ENCODE measurements around the gene SETD1B. TPM values are rescaled to one million over a fixed set of nuclear protein-coding genes. Genes with fewer than 3 reads are reported as not detected.
A peak's percentile ranks its signal among the peaks of the same experiment; 100 is the strongest.

Gene SETD1B
- total RNA-seq, 1 donor from 2014 or later, result 2.4 TPM

- DNase-seq (ENCODE audit: low spot score in 2 of 2), result no peak
- FAIRE-seq, result no peak
Observed at GRCh38 chr12:121806546-121807423, 3.0 kb downstream of the SETD1B start.

- DNase-seq (ENCODE audit: low spot score in 2 of 2) (no peak), FAIRE-seq (no peak)
Observed at GRCh38 chr12:121807642-121808347, 4.0 kb downstream of the SETD1B start.

GRCh38 chr12:121808623-121809022, 4.8 kb downstream of the SETD1B start:
- DNase-seq (ENCODE audit: low spot score in 2 of 2) (no peak), FAIRE-seq (no peak)

GRCh38 chr12:121809712-121810116, 5.9 kb downstream of the SETD1B start:
- DNase-seq (ENCODE audit: low spot score in 2 of 2) (no peak), FAIRE-seq (no peak)

GRCh38 chr12:121810234-121810817, 6.5 kb downstream of the SETD1B start:
- DNase-seq (ENCODE audit: low spot score in 2 of 2) (no peak), FAIRE-seq (no peak)

GRCh38 chr12:121810833-121811433, 7.1 kb downstream of the SETD1B start:
- no peak for DNase-seq (ENCODE audit: low spot score in 2 of 2)
- no peak for FAIRE-seq

- DNase-seq (ENCODE audit: low spot score in 2 of 2), result peak; percentile 93 to 96
- no peak for FAIRE-seq
Observed at GRCh38 chr12:121811434-121812319, 7.9 kb downstream of the SETD1B start.

- FAIRE-seq, result no peak
- DNase-seq (ENCODE audit: low spot score in 2 of 2), result peak; percentile 74 to 76
Observed at GRCh38 chr12:121812320-121812871, 8.6 kb downstream of the SETD1B start.

- FAIRE-seq (no peak), DNase-seq (ENCODE audit: low spot score in 2 of 2) (no peak)
Observed at GRCh38 chr12:121812921-121813896, 9.4 kb downstream of the SETD1B start.

GRCh38 chr12:121813951-121814350, 10.1 kb downstream of the SETD1B start:
- DNase-seq (ENCODE audit: low spot score in 2 of 2) (no peak), FAIRE-seq (no peak)

- FAIRE-seq (no peak), DNase-seq (ENCODE audit: low spot score in 2 of 2) (no peak)
Observed at GRCh38 chr12:121814429-121815119, 10.8 kb downstream of the SETD1B start.

GRCh38 chr12:121815263-121815662, 11.5 kb downstream of the SETD1B start:
- FAIRE-seq (no peak), DNase-seq (ENCODE audit: low spot score in 2 of 2) (no peak)

- DNase-seq (ENCODE audit: low spot score in 2 of 2) (no peak), FAIRE-seq (no peak)
Observed at GRCh38 chr12:121816925-121817647, 13.3 kb downstream of the SETD1B start.

- FAIRE-seq, result no peak
- no peak for DNase-seq (ENCODE audit: low spot score in 2 of 2)
Observed at GRCh38 chr12:121817648-121818043, 13.8 kb downstream of the SETD1B start.

GRCh38 chr12:121819212-121819949, 15.6 kb downstream of the SETD1B start:
- FAIRE-seq (no peak), DNase-seq (ENCODE audit: low spot score in 2 of 2) (no peak)

- no peak for DNase-seq (ENCODE audit: low spot score in 2 of 2)
- FAIRE-seq, result no peak
Observed at GRCh38 chr12:121820056-121820455, 16.2 kb downstream of the SETD1B start.

All from frontal cortex (tissue), 4 donors.